Transverse colon (tissue), 4 donors: ENCODE results near the gene CCNY. TPM values are rescaled to one million over a fixed set of nuclear protein-coding genes. Genes with fewer than 3 reads are reported as not detected.

Source experiments
- DNase-seq: peaks from one replicate; pipeline ENCODE4 v3.0.0-alpha.2; 2019
- H3K27ac ChIP-seq, 4 donors: fragments of 200-600 bp; sonication (generic); 2 replicates each; pipeline ENCODE4 v1.5.1; 2016 to 2018; ENCODE audit warnings: inconsistent platforms in 4 of 4
- H3K27me3 ChIP-seq: fragments of 200-600 bp; sonication (generic); 2 replicates; pipeline ENCODE4 v1.5.1; 2017; ENCODE audit warnings: inconsistent platforms
- H3K36me3 ChIP-seq, 4 donors: fragments of 200-600 bp; sonication (generic); 2 replicates each; pipeline ENCODE4 v1.5.1; 2017 to 2019; ENCODE audit warnings: inconsistent platforms in 4 of 4
- H3K4me1 ChIP-seq, 4 donors: fragments of 200-600 bp; sonication (generic); 2 replicates each; pipeline ENCODE4 v1.5.1; 2017 to 2020; ENCODE audit warnings: inconsistent platforms in 4 of 4
- H3K4me3 ChIP-seq, 4 donors: fragments of 200-600 bp; sonication (generic); 1 replicate in 1 of 4; 2 replicates in 3 of 4; pipeline versions ENCODE4 v1.5.1 to v1.6.1; 2017 to 2019; ENCODE audit warnings: inconsistent platforms in 4 of 4
- H3K9me3 ChIP-seq, 2 donors: fragments of 200-600 bp; sonication (generic); 2 replicates each; pipeline ENCODE4 v1.5.1; 2017 to 2019; ENCODE audit warnings: inconsistent platforms in 2 of 2
- CTCF ChIP-seq, 5 experiments: fragments of 200-600 bp in 3 of 5; fragments of 450-650 bp in 2 of 5; sonication (generic) in 3 of 5; IDR thresholded peaks; 1 replicate in 2 of 5; 2 replicates in 3 of 5; pipeline ENCODE4 v1.5.1; 2016 to 2017; ENCODE audit warnings: antibody characterized with exemption in 5 of 5, inconsistent platforms in 3 of 5, mild to moderate bottlenecking in 2 of 5, moderate library complexity in 1 of 5
- EP300 ChIP-seq: sonication (generic); formaldehyde crosslinking; IDR thresholded peaks from one replicate; pipeline ENCODE4 v1.6.1; 2017; ENCODE audit warnings: antibody characterized with exemption, low read depth
- POLR2A ChIP-seq: fragments of 450-650 bp; IDR thresholded peaks from one replicate; pipeline ENCODE4 v1.6.1; 2016; ENCODE audit warnings: antibody characterized with exemption, mild to moderate bottlenecking, moderate library complexity
- POLR2AphosphoS5 ChIP-seq, 3 donors: sonication (generic); formaldehyde crosslinking; IDR thresholded peaks; one replicate each; pipeline ENCODE4 v1.6.1; 2016; ENCODE audit warnings: antibody characterized with exemption in 3 of 3
- WGBS, 2 donors: methylation state at CpG; one replicate each; pipeline ENCODE4 v1.1.5; 2018; ENCODE audit warnings: low coverage in 1 of 2; 5-methylcytosine and 5-hydroxymethylcytosine counted together
- in situ Hi-C, 4 donors: fragments of 200-750 bp; cut with MboI; loops; one replicate each; pipeline versions ENCODE4 v1.15.0 to v1.15.1; 2017; ENCODE audit warnings: low sequenced_read_pairs in 3 of 4, low pct_ligation_motif_present in 1 of 4, low pct_unique_long_range_greater_than_20kb in 1 of 4
- intact Hi-C: fragments of 100-400 bp; cut with DNase I; formaldehyde crosslinking; loops from one replicate; pipeline ENCODE4 v1.15.1; 2023; ENCODE audit warnings: low total_unique reads
- total RNA-seq, 4 donors: library from RNA; depleted of rRNA; stranded (reverse); fragments of >200 nt; gene quantifications; one replicate each; pipeline ENCODE4 v1.1.0, GENCODE V29; 2016

The CCNY gene
- total RNA-seq, 4 donors from 2014 or later = 19.5 to 53.9 (median 41.4) TPM

- no peak for DNase-seq
- H3K36me3 ChIP-seq = no peaks in the 10 kb centered on the region
- H3K4me3 ChIP-seq = no peak overlapping the region
- intact Hi-C loops = no loop called here
- 67 to 84% methylated on average over 4 to 6 of the region's 6 CpGs for WGBS, 2 donors
- in situ Hi-C loops = no loop called here
- no peaks in the 10 kb centered on the region for H3K4me1 ChIP-seq
- no peaks in the 10 kb centered on the region for H3K9me3 ChIP-seq
- H3K27ac ChIP-seq = no peak overlapping the region
- TF ChIP-seq EP300 = no peak
- TF ChIP-seq POLR2AphosphoS5 (IDR thresholded peaks at IDR 0.05) = no peak
- no peak for TF ChIP-seq POLR2A
- no peak for TF ChIP-seq CTCF (IDR thresholded peaks at IDR 0.05)
- H3K27me3 ChIP-seq = no peaks in the 10 kb centered on the region
Observed at GRCh38 chr10:35545878-35546590, 209.7 kb downstream of the CCNY start.

- WGBS, 2 donors = 85 to 87% methylated on average over 3 to 4 of the region's 4 CpGs
- no peak overlapping the region for H3K27ac ChIP-seq
- TF ChIP-seq POLR2A (no peak), POLR2AphosphoS5 (IDR thresholded peaks at IDR 0.05) (no peak), CTCF (IDR thresholded peaks at IDR 0.05) (no peak), EP300 (no peak)
- H3K4me3 ChIP-seq = no peak overlapping the region
- in situ Hi-C loops (no loop called here), intact Hi-C loops (no loop called here)
- no peaks in the 10 kb centered on the region for H3K27me3 ChIP-seq
- no peaks in the 10 kb centered on the region for H3K9me3 ChIP-seq
- no peak for DNase-seq
- H3K36me3 ChIP-seq = no peaks in the 10 kb centered on the region
- no peaks in the 10 kb centered on the region for H3K4me1 ChIP-seq
Observed at GRCh38 chr10:35546824-35547225, 210.5 kb downstream of the CCNY start.

- Histone ChIP-seq H3K4me3 (no peak overlapping the region), H3K36me3 (no peaks in the 10 kb centered on the region), H3K27me3 (no peaks in the 10 kb centered on the region), H3K27ac (no peak overlapping the region), H3K9me3 (no peaks in the 10 kb centered on the region), H3K4me1 (no peaks in the 10 kb centered on the region)
- DNase-seq = no peak
- 92 to 95% methylated on average over 6 to 7 of the region's 7 CpGs for WGBS, 2 donors
- intact Hi-C loops (no loop called here), in situ Hi-C loops (loop anchor here in 3 of 4 donors (25.0 kb wide), 2 partner anchors 315 to 440 kb away; no protein-coding TSS in a partner anchor)
- TF ChIP-seq EP300 = no peak
- no peak for TF ChIP-seq POLR2AphosphoS5 (IDR thresholded peaks at IDR 0.05)
- no peak for TF ChIP-seq POLR2A
- no peak for TF ChIP-seq CTCF (IDR thresholded peaks at IDR 0.05)
Observed at GRCh38 chr10:35552650-35553342, 216.5 kb downstream of the CCNY start.

- TF ChIP-seq EP300 (no peak), POLR2A (no peak), CTCF (IDR thresholded peaks at IDR 0.05) (no peak), POLR2AphosphoS5 (IDR thresholded peaks at IDR 0.05) (no peak)
- intact Hi-C loops (no loop called here), in situ Hi-C loops (loop anchor here in 3 of 4 donors (25.0 kb wide), 2 partner anchors 317 to 442 kb away; no protein-coding TSS in a partner anchor)
- Histone ChIP-seq H3K27ac (no peak overlapping the region), H3K9me3 (no peaks in the 10 kb centered on the region), H3K27me3 (no peaks in the 10 kb centered on the region), H3K4me3 (no peak overlapping the region), H3K36me3 (no peaks in the 10 kb centered on the region), H3K4me1 (no peaks in the 10 kb centered on the region)
- no peak for DNase-seq
- 63% methylated on average over 2 of the region's 2 CpGs; no CpG with 5 or more reads in 1 of the 2 donors for WGBS, 2 donors
Observed at GRCh38 chr10:35554036-35554435, 217.7 kb downstream of the CCNY start.
